Raji (cell line): ENCODE measurements around the gene CIC.
A peak's percentile ranks its signal among the peaks of the same experiment; 100 is the strongest.

Experiments used
- POLR2A ChIP-seq: IDR thresholded peaks from 2 replicates; pipeline ENCODE4 v1.6.1; 2011; ENCODE audit warnings: low read depth, low read length, control low read depth; ENCODE audit not compliant: insufficient read depth

The CIC gene

DNA sequence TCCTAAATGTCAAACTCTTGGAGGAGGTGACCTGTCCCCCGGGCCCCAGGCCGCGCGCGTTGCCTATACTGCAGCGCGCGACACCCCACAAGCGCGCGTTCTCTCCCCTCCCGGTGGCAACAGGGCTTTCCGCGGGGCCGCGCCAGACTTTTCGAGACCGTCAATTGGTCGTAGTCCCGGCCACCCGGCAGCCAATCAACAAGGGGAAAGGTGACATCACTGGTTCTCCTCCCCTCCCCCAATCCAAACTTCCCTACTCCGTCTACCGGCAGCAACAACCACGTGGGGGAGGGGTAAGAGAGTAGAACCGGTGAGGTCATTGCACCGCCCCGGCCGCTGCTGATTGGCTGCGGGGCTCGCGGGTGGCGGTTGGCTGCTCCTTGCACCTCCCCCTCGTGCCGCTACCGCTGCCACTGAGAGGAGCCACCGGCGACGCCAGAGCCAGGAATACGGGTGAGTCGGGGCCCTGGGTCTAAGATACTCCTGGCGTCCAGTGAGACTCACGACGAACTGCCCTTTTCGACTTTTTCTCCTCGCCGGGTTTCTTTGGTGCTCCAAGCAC, 829 bp upstream of the CIC start:
- TF ChIP-seq POLR2A = peak; percentile 70

DNA sequence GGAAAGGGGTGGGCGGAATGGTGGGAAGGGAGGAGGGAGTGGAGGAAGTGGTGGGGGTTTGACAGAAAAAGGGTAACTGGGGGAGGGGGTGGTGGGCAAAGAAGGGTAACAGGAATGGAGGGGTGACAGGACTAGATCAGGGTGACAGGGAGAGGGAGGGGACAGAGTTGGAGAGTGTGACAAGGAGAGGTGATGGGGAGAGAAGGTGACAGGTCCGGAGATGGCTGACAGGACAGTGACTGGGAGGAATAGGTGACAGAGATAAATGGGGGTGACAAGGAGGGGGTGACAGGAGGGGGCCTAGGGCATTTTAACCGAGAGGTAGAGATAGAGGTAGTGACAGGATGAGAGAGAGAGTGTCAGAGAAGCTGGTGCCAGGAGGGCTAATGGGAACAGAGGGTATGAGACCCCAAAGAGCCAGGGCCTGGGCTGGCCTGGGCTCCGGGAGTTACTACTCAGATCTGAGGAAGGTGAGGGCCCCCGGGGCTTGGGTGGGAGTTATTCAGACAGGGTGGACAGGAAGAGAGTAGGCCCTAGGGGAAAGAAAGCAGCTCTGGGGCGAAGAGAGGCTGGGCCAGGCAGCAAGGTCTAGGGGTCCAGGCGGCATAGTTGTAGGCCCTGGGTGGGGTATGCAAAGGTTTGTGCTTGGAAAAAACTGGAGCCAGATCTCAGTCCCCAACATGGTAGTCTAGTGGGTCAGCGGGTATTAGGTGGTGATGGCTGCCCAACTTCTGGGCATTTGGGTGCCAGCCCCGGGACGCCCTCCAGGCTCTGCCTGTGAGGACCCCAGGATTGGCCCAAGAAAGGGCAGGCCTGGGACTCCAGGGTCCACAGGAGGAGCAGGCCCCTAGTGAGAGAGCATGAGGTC, 660 bp downstream of the CIC start:
- no peak for TF ChIP-seq POLR2A

DNA sequence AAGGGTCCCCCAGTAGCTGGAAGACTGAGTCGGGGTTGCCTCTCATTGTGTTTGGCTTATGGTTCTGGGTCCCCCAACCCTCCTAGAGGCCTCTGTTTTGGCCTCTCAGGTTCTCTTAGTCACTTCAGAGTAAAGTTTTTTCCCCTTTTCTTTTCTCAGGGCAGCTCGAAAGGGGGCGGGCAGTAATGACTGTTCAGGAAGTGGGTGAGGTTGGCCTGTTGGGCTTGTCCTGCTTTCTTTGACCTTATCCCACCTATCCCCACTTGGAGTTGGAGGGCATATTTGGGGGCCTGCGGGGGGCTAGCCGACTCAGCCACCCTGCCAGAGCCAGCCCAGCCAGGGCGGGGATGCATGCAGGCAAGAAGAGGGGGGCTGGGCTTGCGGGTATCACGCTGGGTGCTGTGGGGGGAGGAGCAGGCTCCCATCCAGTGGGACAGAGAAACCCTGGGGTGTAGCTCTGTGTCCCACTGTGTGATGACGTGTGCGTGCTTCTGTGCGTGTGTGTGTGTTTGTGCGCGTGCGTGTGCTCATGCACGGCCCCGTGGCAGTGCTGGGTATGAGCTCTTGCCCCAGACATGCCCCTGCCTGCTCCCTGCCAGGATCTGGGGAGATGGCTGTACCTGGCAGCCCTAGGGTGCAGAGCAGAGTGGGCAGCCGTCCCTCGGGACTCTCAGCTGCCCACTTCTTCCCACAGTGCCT, 1.4 kb downstream of the CIC start:
- TF ChIP-seq POLR2A = peak; percentile 58

DNA sequence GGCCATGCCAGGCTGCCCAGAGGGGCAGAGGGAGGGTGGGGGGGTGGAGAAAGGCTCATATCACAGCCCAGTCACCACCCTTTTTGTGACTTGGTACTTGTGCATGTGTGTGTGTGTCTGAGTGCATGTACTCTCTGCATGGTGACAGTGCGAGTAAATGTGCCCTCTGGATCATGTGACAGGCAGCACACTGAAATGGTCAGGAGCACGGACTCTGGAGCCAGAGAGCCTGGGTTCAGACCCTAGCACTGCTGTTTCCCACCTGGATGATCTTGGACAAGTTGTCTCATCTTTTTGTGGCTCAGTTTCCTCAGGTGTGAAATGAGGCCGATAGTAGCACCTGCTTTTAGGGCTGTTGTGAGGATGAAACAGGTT, 2.0 kb downstream of the CIC start:
- TF ChIP-seq POLR2A = no peak

DNA sequence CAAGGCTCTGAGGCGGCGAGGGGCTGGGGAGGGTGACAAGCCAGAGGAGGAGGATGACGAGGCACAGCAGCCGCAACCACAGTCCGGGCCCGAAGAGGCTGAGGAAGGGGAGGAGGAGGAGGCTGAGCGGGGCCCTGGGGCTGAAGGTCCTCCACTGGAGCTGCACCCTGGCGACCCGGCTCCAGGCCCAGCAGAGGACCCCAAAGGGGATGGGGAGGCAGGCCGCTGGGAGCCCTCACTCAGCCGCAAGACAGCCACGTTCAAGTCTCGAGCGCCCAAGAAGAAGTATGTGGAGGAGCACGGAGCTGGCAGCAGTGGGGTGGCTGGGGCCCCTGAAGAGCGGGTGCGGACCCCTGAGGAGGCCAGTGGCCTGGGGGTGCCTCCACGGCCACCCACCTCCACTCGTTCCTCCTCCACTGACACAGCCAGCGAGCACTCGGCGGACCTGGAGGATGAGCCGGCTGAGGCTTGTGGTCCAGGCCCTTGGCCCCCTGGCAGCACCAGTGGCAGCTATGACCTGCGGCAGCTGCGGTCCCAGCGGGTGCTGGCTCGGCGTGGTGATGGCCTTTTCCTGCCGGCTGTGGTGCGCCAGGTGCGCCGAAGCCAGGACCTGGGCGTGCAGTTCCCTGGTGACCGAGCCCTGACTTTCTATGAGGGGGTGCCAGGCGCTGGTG, 2.9 kb downstream of the CIC start:
- no peak for TF ChIP-seq POLR2A

DNA sequence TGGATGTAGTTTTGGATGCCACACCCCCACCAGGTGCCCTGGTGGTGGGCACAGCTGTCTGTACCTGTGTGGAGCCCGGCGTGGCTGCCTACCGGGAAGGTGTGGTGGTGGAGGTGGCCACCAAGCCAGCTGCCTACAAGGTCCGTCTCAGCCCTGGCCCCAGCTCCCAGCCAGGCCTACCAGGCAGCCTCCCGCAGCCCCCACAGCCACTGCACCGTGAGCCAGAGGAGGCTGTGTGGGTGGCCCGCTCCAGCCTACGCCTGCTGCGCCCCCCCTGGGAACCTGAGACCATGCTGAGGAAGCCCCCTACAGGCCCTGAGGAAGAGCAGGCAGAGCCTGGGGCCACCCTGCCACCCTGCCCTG, 3.5 kb downstream of the CIC start:
- no peak for TF ChIP-seq POLR2A

DNA sequence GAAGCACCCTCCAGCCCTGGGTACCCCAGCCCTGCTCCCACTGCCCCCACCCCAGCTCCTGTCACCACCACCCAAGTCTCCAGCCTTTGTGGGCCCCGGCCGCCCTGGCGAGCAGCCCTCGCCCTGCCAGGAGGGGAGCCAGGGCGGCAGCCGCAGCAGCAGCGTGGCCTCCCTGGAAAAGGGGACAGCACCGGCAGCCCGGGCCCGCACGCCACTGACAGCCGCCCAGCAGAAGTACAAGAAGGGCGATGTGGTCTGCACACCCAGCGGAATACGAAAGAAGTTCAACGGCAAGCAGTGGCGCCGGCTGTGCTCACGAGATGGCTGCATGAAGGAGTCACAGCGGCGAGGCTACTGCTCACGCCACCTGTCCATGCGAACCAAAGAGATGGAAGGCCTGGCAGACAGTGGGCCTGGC, 3.9 kb downstream of the CIC start:
- TF ChIP-seq POLR2A = no peak

DNA sequence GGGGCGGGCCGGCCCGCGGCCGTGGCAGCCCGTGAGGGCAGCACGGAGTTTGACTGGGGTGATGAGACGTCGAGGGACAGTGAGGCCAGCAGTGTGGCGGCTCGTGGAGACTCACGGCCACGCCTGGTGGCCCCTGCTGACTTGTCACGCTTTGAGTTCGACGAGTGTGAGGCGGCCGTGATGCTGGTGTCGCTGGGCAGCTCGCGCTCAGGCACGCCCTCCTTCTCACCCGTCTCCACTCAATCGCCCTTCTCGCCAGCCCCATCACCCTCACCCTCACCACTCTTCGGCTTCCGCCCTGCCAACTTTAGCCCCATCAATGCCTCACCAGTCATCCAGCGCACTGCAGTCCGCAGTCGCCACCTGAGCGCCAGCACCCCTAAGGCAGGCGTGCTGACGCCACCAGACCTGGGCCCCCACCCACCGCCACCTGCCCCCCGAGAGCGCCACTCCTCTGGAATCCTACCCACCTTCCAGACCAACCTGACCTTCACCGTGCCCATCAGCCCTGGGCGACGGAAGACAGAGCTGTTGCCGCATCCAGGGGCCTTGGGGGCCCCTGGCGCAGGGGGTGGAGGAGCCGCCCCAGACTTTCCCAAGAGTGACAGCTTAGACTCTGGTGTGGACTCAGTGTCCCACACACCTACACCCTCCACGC, 4.5 kb downstream of the CIC start:
- TF ChIP-seq POLR2A = no peak

DNA sequence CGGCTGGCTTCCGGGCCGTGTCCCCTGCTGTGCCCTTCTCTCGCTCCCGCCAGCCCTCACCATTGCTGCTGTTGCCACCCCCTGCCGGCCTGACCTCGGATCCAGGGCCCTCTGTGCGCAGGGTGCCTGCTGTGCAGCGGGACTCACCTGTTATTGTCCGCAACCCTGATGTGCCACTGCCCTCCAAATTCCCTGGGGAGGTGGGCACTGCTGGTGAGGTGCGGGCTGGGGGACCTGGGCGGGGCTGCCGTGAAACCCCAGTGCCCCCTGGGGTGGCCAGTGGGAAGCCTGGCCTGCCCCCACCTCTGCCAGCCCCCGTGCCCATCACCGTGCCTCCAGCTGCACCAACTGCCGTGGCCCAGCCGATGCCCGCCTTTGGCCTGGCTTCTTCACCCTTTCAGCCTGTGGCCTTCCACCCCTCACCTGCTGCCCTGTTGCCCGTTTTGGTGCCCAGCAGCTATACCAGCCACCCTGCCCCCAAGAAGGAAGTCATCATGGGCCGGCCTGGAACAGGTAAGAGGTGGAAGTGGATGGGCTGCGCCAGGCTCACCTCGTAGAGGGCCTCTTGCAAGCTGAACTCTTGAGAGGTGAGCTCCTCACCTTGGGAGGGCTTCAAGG, 5.1 kb downstream of the CIC start:
- TF ChIP-seq POLR2A = no peak

DNA sequence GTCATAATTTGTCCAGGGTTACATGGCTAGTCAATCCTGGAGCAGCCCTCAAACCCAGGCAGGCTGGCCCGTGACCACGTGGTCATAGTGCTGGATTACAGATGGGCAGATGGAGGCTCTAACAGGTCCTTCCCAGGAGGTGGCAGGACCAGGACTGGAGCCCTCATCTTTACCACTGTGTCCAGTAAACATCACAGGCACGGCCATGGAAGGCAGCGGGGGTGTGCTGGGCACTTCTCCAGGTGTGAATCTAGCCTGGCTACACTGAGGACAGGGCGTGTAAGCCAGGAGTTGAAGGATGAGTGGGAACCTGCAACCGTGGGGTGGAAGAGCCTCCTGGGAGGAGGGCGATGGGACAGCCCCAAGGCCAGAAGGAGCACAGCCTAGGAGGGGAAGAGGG, 6.1 kb downstream of the CIC start:
- TF ChIP-seq POLR2A = no peak

DNA sequence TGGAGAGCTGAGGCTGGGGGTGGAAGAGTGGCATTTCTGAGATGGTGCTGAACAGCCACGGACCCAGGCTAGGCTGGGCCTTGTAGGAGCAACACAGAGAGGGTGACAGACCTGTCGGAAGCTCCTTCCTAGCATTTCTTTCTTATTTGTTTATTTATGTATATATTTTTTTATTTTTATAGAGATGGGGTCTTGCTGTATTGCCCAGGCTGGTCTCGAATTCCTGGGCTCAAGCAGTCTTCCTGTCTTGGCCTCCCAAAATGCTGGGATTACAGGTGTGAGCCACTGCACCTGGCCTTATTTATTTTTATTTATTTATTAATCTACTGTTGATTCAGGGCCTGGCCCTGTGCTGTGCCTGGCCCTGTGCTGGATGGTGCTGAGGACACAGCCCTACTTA, 6.5 kb downstream of the CIC start:
- TF ChIP-seq POLR2A = no peak

DNA sequence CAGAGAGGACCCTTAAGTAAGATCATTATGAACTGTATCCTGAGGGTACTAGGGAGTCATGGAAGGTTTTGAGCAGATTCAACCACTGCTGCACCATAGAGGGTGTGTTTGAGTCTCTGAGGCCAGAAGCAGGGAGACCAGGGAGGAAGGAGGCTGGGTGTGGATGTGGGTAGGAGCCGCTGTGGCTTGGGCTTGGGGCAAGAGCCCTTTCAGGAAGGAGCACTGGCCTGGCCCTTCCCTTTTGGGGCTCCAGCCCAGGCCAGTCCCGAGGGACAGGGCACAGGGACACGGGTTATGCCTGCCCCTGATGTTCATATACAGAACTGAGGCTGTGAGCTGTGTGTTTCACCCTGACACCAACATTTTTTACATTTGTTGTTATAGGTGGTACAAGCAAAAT, 7.2 kb downstream of the CIC start:
- no peak for TF ChIP-seq POLR2A

DNA sequence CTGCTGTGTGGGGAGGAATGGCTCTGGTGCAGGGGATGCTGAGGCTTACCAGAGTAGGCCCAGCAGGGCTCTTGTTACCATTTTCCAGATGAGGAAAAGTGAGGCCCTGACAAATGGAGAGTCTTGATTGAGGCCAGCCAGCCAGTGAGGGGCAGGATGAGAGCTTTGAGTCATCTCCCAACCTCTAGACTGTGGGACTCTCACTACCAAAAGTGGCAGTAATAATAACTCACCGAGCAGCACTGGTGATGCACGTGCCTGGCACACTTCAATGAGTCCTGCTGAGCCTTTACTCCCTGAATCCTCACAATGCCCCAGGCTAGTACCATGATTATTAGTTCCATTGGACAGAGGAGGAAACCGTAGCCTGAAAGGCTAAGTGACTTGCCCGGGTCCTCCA, 7.8 kb downstream of the CIC start:
- no peak for TF ChIP-seq POLR2A

DNA sequence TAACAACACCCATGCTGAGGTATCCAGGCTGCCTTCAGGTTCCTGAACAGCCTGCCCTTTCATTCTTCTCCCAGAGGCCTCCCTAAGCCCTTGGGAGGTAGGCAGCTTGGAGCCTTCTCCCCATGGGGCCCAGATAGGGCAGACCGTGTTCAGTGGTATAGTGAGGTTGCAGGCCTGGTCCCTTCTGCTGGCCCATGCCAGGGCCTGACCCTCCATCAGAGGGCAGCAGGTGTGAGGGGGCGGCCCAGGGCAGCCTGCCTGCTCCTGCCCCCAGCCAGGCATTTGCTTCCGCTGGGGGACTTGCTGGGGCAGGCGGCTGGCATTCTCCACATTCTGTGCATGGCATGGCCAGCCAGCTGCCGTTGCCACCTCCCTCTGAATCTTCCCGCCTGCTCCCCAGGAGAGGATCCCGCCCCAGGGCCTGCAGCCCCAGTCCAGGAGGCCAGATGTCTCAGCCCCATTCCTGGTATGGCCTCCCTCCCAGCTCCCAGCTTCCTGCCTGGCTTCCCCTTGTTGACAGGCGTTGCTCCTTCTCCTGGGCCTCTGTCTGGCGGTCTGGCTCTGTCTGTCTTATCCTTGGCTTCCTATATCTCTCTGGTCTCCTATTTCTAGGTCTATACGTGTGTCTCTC, 8.9 kb downstream of the CIC start:
- TF ChIP-seq POLR2A = 0 out of 2 replicates have a peak, but pooled peaks have one; percentile 20
